GM12878 (cell line): Measurements from ENCODE around the gene RFX1. TPM values are rescaled to one million over a fixed set of nuclear protein-coding genes. Genes with fewer than 3 reads are reported as not detected.

Source experiments
- BACH1 ChIP-seq: fragments of 450-650 bp; IDR thresholded peaks from 2 replicates; pipeline ENCODE4 v1.6.1; 2017; ENCODE audit warnings: mild to moderate bottlenecking, borderline replicate concordance
- CBX5 ChIP-seq: sonication (generic); IDR thresholded peaks from 2 replicates; pipeline ENCODE4 v1.6.1; 2016; ENCODE audit warnings: low read depth, moderate library complexity, mild to moderate bottlenecking, inconsistent platforms
- CREB1 ChIP-seq: IDR thresholded peaks from 2 replicates; pipeline ENCODE4 v1.6.1; 2012; ENCODE audit warnings: low read depth, mild to moderate bottlenecking, inconsistent platforms
- DPF2 ChIP-seq: fragments of 450-650 bp; IDR thresholded peaks from 2 replicates; pipeline ENCODE4 v1.6.1; 2017; ENCODE audit warnings: mild to moderate bottlenecking
- EZH2 ChIP-seq: IDR thresholded peaks from 2 replicates; pipeline ENCODE4 v1.6.1; 2012; ENCODE audit warnings: low read depth, mild to moderate bottlenecking, control low read depth, inconsistent platforms, low read length, borderline replicate concordance; ENCODE audit not compliant: control insufficient read depth
- IKZF2 ChIP-seq, 2 experiments: fragments of 450-650 bp; IDR thresholded peaks; 2 replicates each; pipeline ENCODE4 v1.6.1; 2017; ENCODE audit warnings: mild to moderate bottlenecking in 2 of 2, moderate library complexity in 2 of 2
- NBN ChIP-seq: fragments of 450-650 bp; IDR thresholded peaks from 2 replicates; pipeline ENCODE4 v1.6.1; 2016
- STAT3 ChIP-seq: IDR thresholded peaks from 2 replicates; pipeline ENCODE4 v1.6.1; 2011; ENCODE audit warnings: low read depth, low read length, improper control_type of control experiment
- TBL1XR1 ChIP-seq: IDR thresholded peaks from 2 replicates; pipeline ENCODE4 v1.6.1; 2012; ENCODE audit warnings: low read depth, low read length, improper control_type of control experiment
- TCF7 ChIP-seq: IDR thresholded peaks from 2 replicates; pipeline ENCODE4 v1.6.1; 2014; ENCODE audit warnings: antibody characterized with exemption, borderline replicate concordance
- ZBTB33 ChIP-seq: fragments of 450-650 bp; IDR thresholded peaks from 2 replicates; pipeline ENCODE4 v1.6.1; 2017; ENCODE audit warnings: mild to moderate bottlenecking
- polyA plus RNA-seq, 11 experiments: library from polyadenylated mRNA; depleted of rRNA in 4 of 11; unstranded in 6 of 11; stranded (reverse) in 5 of 11; fragments of >200 nt; fragmentation: Nextera tagmentation in 4 of 11; fragmentation: Illumina TruSeq in 1 of 11; extraction: Ambion mirVana in 4 of 11; extraction: Trizol in 1 of 11; gene quantifications; 1 replicate in 1 of 11; 2 replicates in 10 of 11; pipeline versions ENCODE4 v1.2.1 to v1.2.3, GENCODE V29; 2011 to 2016; ENCODE audit warnings: inconsistent platforms in 2 of 11, missing spikeins in 2 of 11, low read depth in 1 of 11
- total RNA-seq, 4 experiments: library from RNA; depleted of rRNA in 3 of 4; stranded (reverse); fragments of >200 nt in 3 of 4; fragmentation: Illumina TruSeq in 1 of 4; extraction: Trizol in 1 of 4; gene quantifications; 2 replicates each; pipeline versions ENCODE4 v1.2.1 to v1.2.3, GENCODE V29; 2013 to 2021
- TF ChIP-seq, protein P1 (sequence below): IDR thresholded peaks from 2 replicates; pipeline ENCODE4 v1.6.1; 2012; ENCODE audit warnings: low read depth, low read length, improper control_type of control experiment

The RFX1 gene
- total and polyA plus RNA-seq, 10 of the 15 experiments (the other 5 are each of a cell fraction or from before 2014, with no cell fraction given), result 0.05 to 11.0 (median 1.5) TPM

DNA sequence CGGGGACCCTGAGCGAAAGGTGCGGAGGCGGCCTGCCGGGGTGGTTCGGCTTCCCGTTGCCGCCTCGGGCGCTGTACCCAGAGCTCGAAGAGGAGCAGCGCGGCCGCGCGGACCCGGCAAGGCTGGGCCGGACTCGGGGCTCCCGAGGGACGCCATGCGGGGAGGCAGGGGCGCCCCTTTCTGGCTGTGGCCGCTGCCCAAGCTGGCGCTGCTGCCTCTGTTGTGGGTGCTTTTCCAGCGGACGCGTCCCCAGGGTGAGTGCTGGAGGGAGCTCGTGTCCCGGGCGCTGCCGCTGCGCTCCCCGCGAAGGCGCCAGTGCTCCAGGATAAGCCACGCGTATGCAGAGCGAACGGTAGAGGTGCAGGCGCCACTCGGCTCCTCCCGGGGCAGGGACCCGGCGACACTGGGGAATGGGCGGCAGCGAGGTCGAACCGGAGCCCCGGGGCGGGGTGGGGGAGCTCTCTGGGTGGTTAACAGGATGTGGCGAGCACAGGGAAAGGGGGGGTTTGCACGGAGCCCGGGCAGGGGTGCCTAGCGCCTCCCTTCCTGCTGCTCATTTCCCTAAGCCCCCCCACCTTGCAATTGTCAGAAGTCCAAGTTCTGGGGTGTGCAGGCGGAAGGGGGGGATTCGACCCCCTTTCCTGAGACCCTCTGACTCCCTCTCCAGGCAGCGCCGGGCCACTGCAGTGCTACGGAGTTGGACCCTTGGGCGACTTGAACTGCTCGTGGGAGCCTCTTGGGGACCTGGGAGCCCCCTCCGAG lies 25.8 kb upstream of the RFX1 start, which contains the start of gene IL27RA (continued):
- 0 out of 2 replicates have a peak, but pooled peaks have one; percentile 16 for TF ChIP-seq CBX5
- peak; percentile 33; the same call in 1 of the 2 replicates for TF ChIP-seq CREB1
- TF ChIP-seq IKZF2 (IDR thresholded peaks at IDR 0.05), result peak; percentile 61 to 72
- 0 out of 2 replicates have a peak, but pooled peaks have one; percentile 24 for TF ChIP-seq STAT3
- no peak for TF ChIP-seq EZH2
- TF ChIP-seq BACH1, result peak; percentile 12; the same call in 1 of the 2 replicates
- no peak for TF ChIP-seq ZBTB33
- TF ChIP-seq, protein P1, sequence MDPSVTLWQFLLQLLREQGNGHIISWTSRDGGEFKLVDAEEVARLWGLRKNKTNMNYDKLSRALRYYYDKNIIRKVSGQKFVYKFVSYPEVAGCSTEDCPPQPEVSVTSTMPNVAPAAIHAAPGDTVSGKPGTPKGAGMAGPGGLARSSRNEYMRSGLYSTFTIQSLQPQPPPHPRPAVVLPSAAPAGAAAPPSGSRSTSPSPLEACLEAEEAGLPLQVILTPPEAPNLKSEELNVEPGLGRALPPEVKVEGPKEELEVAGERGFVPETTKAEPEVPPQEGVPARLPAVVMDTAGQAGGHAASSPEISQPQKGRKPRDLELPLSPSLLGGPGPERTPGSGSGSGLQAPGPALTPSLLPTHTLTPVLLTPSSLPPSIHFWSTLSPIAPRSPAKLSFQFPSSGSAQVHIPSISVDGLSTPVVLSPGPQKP, result 0 out of 2 replicates have a peak, but pooled peaks have one; percentile 9
- TF ChIP-seq DPF2, result peak; percentile 91
- TF ChIP-seq NBN, result peak; percentile 47
- TF ChIP-seq TBL1XR1, result 0 out of 2 replicates have a peak, but pooled peaks have one; percentile 16
- TF ChIP-seq TCF7, result no peak
